OCI-LY3 (cell line): Measurements from ENCODE around the gene SOCS7.

Experiments
- CTCF ChIP-seq: fragments of 200-600, 300-600 bp; sonication (generic); IDR thresholded peaks from 2 replicates; pipeline ENCODE4 v1.5.1; 2014; ENCODE audit warnings: antibody characterized with exemption, low read length, low read depth
- EZH2phosphoT487 ChIP-seq: fragments of 200-600 bp; shearing (Covaris generic); IDR thresholded peaks from 2 replicates; pipeline ENCODE4 v1.6.1; 2018; ENCODE audit warnings: antibody characterized with exemption, mixed run types, low read depth

GRCh38 chr17:38405654-38406053 lies 54.0 kb downstream of the SOCS7 start:
- TF ChIP-seq CTCF (no peak), EZH2phosphoT487 (no peak)
